ENCODE results near the gene ITPR3.

ITPR3 gene

DNA sequence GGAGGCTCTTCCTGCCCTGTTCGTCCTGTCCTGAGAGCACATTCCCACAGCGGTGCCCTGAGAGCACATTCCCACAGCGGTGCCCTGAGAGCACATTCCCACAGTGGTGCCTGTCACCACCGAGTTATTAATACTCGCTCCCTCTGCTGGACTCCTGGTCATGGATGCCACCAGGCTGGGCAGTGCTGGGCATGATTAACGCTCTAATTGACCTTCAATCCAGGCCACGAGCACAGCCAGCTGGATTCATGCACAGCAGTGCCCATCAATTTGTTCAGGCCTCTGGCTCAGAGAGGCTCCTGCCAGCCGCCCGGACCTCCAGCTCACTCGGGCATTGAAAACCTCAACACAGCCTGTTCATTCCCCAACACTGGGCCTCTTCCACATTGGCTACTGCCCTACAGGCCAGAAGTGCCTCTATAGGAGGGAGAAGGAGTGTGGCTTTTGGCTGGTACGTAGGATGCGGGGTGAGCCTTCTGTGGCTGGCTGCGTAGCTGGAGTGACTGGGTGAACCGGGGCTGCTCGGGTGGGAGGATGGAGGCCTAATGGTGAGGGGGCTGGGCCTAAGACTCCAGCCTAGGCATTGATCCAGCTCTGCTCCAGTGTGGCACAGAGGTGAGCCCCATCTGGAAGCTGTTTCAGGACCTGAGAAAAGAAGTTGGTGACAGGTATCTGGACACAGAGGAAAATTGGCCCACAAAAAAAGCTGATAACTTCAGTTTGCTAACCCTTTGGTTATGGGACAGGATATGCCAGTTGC, 116.3 kb downstream of the ITPR3 start:
- no peak for DNase-seq (ENCODE audit: low read depth in 2 of 2)

DNA sequence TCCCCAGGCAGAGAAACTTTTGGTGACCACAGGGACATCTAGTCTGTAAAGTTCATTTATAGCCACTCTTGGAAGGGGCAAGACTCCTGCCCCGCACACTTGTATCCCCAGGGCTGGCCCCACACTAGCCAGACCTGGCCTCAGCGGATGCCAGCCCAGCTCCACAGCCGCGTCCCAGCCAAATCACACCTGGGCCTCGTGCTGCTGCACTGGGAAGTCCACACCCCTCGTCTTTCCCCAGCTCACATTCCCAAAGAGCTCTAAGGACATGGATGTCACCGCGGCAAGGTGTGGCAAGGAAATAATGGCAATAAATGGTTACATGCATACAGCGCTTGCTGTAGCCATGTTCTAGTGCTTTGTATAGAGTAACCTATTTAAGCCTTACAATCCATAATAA, 117.0 kb downstream of the ITPR3 start:
- DNase-seq (ENCODE audit: low read depth in 2 of 2), result no peak

DNA sequence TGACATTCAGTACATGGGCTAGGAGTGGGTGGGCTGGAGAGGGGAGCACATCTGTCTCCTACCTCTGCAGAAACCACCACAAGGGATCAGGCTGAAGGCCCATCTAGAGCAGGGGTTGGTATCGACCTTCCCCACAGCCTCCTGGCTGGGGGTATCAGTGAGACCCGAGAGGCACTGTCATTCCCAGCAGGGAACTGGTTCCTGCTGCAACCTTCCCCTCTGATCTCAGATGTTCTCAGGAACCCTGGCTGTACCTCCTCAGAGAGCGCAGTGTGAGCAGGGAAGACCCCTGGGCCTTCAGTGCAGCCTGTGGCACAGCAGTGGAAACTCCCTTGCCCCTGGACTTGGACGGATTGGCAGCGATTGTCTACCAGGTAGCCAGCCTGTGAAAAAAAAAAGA, 117.8 kb downstream of the ITPR3 start:
- no peak for DNase-seq (ENCODE audit: low read depth in 2 of 2)

DNA sequence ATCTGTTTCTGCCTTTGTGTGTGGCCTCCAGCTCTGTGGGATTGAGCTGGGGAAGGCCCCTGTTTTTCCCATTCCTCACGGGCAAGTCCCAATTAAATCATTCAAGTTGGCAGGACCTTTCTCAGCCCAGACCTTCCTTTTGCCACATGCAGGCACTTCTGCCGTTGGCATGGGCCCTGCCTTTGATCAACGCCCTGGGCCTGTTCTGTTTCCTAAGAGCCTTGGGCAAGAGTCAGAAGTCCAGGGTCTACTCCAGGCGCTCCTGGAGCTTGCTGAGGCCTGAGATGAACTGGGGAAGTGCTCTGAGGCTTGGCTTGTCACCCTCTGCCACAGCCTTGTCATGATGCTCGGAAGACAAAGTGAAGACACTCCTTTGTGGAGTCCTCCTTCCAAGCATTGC, 118.4 kb downstream of the ITPR3 start:
- no peak for DNase-seq (ENCODE audit: low read depth in 2 of 2)

DNA sequence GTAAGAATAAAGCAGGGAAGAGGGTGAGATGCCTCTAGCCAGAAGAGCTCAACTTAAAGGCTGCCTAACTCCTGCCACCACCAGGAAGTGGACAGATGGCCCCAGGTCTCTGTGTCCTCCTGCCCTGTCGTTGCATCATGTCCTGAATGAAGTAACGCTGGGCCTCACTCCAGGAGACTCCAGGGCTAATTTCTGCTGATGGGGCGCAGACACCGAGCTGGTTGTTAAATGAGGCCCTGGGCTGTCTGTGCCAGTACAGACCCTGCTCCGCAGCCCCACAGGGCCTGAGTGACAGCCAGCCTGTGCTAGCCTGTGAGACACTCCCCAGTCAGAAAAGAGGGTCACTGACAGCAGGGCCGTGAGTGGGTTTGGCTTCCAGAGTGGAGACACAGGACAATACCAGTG, 119.1 kb downstream of the ITPR3 start:
- DNase-seq (ENCODE audit: low read depth in 2 of 2), result no peak

DNA sequence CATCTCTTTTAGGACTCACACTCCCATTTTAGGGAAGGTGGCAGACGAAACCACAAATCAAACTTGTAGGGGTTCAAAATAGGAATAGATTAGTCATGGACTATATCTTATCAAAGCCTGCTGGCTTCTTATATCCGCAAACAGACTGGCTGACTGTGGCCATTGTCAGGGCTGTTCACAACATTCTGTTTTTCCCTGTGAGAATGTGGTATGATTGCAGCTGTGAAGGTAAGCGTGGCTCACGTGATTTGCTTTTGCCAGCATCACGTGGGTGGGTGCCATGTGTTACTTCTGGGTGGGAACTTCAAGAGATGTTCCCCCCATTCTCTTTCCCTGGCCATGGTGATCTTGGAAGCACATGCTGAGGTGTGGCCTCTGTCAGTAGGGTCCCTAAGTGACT, 119.7 kb downstream of the ITPR3 start:
- no peak for DNase-seq (ENCODE audit: low read depth in 2 of 2)

DNA sequence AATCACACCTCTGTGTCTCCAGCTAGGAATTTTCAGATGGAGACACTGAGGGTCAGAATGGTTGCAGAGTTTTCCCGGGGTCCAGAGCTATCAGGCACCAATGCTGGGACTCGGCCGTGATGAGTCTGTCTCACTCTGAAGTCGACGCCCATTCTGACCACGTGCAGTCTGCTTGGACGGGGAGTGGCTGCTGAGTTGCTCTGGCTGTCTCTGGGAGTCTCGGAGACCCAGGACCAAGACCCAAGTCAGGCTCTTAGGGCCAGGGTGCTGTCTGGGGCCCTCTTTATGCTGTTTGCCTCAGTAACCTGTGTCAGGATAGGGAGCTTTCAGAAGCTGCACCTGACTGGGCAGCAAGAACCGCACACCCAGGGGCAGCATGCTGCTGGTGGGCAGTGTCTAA, 121.0 kb downstream of the ITPR3 start:
- no peak for DNase-seq (ENCODE audit: low read depth in 2 of 2)

DNA sequence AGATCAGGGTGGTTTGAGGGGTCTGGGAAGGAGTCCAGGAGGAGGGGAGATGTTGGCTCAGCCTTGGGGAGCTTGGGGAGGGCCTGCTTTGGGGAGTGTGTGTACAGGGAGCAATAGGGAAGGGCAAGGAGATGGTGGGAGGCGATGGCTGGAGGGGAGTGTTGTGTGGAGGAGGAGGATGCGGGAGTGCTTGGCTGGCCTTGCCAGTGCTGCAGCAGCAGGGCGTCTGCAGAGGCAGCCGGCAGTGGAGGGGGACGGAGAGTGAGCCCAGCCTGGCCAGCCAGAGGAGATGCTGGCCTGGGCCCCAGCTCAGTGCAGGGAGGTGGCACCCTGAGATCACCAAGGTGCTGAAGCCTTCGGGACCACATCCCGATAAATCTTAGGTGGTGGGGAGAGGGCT, 121.7 kb downstream of the ITPR3 start:
- no peak for DNase-seq (ENCODE audit: low read depth in 2 of 2)

DNA sequence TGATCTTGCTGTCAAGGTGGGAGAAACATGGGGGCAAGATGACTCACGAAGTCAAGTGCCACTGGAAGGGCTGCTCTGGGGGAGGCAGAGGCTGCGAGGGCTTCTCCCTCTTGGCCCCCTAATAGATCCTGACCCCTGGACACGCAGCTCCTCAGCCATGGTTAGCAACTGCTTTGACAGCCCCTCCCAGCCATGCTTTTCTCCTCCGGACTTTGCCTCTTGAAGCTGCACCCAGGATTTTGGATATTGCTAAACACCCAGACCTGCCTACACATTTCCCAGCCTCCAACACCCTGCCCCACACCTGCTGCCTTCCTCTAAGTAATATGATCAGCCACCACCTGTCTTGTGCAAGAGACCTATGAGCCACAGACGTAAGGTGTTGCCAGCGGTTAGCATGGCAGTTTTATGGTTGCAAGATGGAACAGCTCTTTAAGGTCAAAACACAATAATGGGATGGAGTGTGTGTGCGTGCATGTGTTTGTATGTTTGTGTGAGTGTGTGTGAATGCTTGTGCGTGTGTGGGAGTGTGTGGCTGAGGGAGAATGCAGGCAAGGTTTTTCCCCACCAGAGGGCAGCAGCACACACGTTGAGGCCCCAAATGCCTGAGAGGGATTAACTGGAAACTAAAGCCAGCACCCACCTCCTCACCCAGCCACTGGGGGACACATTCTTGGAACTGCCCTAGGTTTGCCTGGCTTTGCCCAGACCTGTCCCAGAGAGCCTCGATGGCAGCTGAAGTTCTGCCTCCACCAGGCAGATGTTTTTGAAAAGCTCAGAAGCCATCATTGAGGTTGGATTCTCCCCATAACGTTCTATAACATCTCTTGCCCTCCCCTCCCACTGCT, 123.1 kb downstream of the ITPR3 start:
- DNase-seq (ENCODE audit: low read depth in 2 of 2), result peak; percentile 45 to 47

DNA sequence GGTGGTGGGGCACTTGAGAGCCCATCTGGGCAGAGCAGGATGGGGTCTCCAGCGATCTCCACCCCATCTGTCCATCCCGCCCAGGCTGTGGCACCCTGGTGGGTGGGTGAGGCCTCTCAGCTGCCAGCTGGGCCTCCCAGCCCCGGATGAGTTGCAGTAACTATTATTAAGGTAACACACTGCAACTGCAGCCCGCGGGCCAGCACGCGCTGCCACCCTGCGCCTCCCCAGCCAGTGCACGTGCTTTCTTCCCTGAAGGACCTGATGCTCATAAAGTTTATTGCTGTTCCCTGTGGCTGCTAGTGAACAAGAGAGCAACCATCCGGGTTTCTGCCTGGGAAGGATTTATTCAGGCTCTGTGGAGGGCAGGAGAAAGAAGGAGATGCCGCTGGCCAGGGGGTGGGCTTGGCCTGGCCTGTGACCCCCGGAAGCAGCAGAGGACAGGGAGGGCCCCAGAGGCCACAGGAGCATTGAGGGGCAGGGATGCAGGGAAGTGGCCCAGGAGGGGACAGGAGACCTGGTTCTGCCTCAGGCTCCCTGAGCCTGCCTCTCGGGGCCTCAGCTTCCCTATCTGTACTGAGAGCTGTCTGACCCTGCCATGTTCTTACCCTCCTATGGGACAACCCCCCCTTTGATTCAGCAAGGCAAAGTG, 123.9 kb downstream of the ITPR3 start:
- DNase-seq (ENCODE audit: low read depth in 2 of 2), result no peak

DNA sequence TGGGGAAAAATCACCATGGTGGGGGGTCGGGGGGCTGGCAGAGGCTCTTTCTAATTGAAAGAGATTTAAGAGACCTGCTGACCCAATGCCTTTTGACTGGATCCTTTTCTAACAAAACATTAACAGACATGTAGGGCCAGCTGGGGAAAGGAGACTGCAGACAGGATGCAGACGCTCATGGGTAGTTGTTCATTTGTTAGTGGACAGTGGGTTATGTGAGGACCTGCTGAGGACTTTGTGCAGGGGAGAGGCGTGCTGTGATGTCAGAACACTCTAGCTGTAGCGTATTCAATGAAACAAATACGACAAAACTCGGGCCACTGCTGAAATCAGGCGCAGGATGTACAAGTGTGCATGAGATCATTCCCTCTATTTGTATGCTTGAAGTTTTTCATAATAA, 124.4 kb downstream of the ITPR3 start:
- DNase-seq (ENCODE audit: low read depth in 2 of 2), result no peak

Data from stimulated activated CD8-positive, alpha-beta memory T cell treated with anti-CD3 and anti-CD28 coated beads, Interleukin-15, amount 100 ng/mL, for 4 hours (primary cell).